OCI-LY1 (cell line): ENCODE measurements around the gene EMILIN3.

Experiments
- CTCF ChIP-seq: fragments of 200-600 bp; sonication (generic), shearing (Covaris generic); IDR thresholded peaks from 2 replicates; pipeline ENCODE4 v1.5.1; 2017; ENCODE audit warnings: mild to moderate bottlenecking, antibody characterized with exemption, low read length, moderate library complexity, mixed read lengths
- EZH2 ChIP-seq: fragments of 200-600 bp; sonication (generic), shearing (Covaris generic); IDR thresholded peaks from 2 replicates; pipeline ENCODE4 v1.8.0; 2017; ENCODE audit warnings: borderline replicate concordance, mixed run types, mild to moderate bottlenecking, antibody characterized with exemption, low read length, moderate library complexity, mixed read lengths

GRCh38 chr20:41390889-41391288 lies 24.3 kb upstream of the EMILIN3 start:
- TF ChIP-seq CTCF: no peak
- no peak for TF ChIP-seq EZH2
